ENCODE data around the gene IFIT2. TPM values are rescaled to one million over a fixed set of nuclear protein-coding genes. Genes with fewer than 3 reads are reported as not detected.

IFIT2 gene
- total and polyA plus RNA-seq, 2 experiments from 2014 or later, result 0.10 TPM; not detected in 1

- TF ChIP-seq NANOG (IDR thresholded peaks at IDR 0.05; ENCODE audit: borderline replicate concordance) (no peak), CTCF (conservative IDR thresholded peaks at IDR 0.05; ENCODE audit: low read depth in 2 of 2) (no peak), ZNF462 (CRISPR knock-in tag; IDR thresholded peaks at IDR 0.05) (no peak), JUNB (IDR thresholded peaks at IDR 0.05; ENCODE audit: unreplicated experiment) (no peak), POLR2AphosphoS5 (IDR thresholded peaks at IDR 0.05; ENCODE audit: low read depth) (no peak), CREB1 (CRISPR knock-in tag; IDR thresholded peaks at IDR 0.05; ENCODE audit: low read depth) (no peak), REST (IDR thresholded peaks at IDR 0.05; ENCODE audit: unreplicated experiment) (no peak), ZNF331 (CRISPR knock-in tag; IDR thresholded peaks at IDR 0.05; ENCODE audit: low read depth) (no peak), EZH2 (IDR thresholded peaks at IDR 0.05; ENCODE audit: low read depth, unreplicated experiment) (no peak)
Observed at GRCh38 chr10:89338713-89339112, 36.9 kb downstream of the IFIT2 start.

More at GRCh38 chr10:89338713-89339112, 36.9 kb downstream of the IFIT2 start:
- Histone ChIP-seq H3K79me2 (replicated peaks; ENCODE audit: insufficient read depth) (no peaks in the 10 kb centered on the region), H3K4me1 (ENCODE audit: insufficient read depth) (peaks cover 9% of the 10 kb centered on the region), H3K4me2 (no peak overlapping the region), H3K36me3 (ENCODE audit: insufficient read depth) (no peaks in the 10 kb centered on the region), H3K27ac (ENCODE audit: low read depth) (no peak overlapping the region), H4K20me1 (replicated peaks; ENCODE audit: insufficient read depth) (no peaks in the 10 kb centered on the region), H2AFZ (no peak overlapping the region), H3K27me3 (ENCODE audit: insufficient read depth) (no peaks in the 10 kb centered on the region), H3K4me3 (no peak overlapping the region), H3F3A (replicated peaks; ENCODE audit: low read depth) (no peaks in the 10 kb centered on the region), H3K9me2 (ENCODE audit: insufficient read depth) (peaks cover 14% of the 10 kb centered on the region)
- ATAC-seq (no peak), DNase-seq (ENCODE audit: low spot score) (no peak)
- H3K27me3 Mint-ChIP-seq (ENCODE audit: insufficient read depth, low read depth, poor library complexity), result peaks cover 11% of the 10 kb centered on the region
- H3K4me1 Mint-ChIP-seq, result peaks cover 20% of the 10 kb centered on the region
- H3K9me3 Mint-ChIP-seq, result no peaks in the 10 kb centered on the region
- H3K4me3 Mint-ChIP-seq, result no peak overlapping the region
- no peak overlapping the region for H3K27ac Mint-ChIP-seq
- no peaks in the 10 kb centered on the region for H3K36me3 Mint-ChIP-seq (ENCODE audit: low read depth)

Data from GM23338 (cell line).